ENCODE measurements around the gene GOLT1B. TPM values are rescaled to one million over a fixed set of nuclear protein-coding genes. Genes with fewer than 3 reads are reported as not detected.

The GOLT1B gene
- total RNA-seq, 1 donor from 2014 or later: 52.8 TPM

DNA sequence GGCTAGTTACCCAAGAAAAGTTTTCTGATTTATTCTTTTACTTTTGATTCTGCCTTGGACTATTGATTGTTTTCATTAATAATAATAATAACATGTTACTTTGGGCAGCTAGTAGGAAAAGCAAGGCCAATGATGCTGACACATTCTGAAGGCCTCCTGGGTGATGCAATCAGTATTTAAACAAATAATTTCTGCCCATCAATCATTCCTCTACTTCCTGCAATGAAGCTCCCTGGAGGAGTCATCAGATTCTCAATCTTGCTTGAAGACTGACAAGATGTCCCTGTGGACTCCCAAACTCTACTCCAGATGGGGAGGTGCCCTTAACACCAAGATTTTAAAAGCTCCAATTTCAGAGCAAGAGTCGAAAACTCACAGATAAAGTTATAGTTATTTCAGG, 24.5 kb downstream of the GOLT1B start, which contains the start of gene SPX:
Gene SPX (plus strand): TSS at position 244 of the 400 bp plus-strand sequence. CDS start 177 bp downstream, outside the sequence.
- DNase-seq (ENCODE audit: low read depth): peak; percentile 9
- Histone ChIP-seq H3K36me3 (ENCODE audit: control insufficient read depth, insufficient read depth, low read length) (no peaks in the 10 kb centered on the region), H3K27me3 (ENCODE audit: control insufficient read depth, insufficient read depth, low read length) (no peaks in the 10 kb centered on the region), H3K4me3 (ENCODE audit: low read depth, low read length) (peak within 1 kb of the TSS; percentile 68)
- TF ChIP-seq, protein P1, sequence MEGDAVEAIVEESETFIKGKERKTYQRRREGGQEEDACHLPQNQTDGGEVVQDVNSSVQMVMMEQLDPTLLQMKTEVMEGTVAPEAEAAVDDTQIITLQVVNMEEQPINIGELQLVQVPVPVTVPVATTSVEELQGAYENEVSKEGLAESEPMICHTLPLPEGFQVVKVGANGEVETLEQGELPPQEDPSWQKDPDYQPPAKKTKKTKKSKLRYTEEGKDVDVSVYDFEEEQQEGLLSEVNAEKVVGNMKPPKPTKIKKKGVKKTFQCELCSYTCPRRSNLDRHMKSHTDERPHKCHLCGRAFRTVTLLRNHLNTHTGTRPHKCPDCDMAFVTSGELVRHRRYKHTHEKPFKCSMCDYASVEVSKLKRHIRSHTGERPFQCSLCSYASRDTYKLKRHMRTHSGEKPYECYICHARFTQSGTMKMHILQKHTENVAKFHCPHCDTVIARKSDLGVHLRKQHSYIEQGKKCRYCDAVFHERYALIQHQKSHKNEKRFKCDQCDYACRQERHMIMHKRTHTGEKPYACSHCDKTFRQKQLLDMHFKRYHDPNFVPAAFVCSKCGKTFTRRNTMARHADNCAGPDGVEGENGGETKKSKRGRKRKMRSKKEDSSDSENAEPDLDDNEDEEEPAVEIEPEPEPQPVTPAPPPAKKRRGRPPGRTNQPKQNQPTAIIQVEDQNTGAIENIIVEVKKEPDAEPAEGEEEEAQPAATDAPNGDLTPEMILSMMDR (IDR thresholded peaks at IDR 0.05; ENCODE audit: insufficient read depth, low read length, poor library complexity, severe bottlenecking): no peak

DNA sequence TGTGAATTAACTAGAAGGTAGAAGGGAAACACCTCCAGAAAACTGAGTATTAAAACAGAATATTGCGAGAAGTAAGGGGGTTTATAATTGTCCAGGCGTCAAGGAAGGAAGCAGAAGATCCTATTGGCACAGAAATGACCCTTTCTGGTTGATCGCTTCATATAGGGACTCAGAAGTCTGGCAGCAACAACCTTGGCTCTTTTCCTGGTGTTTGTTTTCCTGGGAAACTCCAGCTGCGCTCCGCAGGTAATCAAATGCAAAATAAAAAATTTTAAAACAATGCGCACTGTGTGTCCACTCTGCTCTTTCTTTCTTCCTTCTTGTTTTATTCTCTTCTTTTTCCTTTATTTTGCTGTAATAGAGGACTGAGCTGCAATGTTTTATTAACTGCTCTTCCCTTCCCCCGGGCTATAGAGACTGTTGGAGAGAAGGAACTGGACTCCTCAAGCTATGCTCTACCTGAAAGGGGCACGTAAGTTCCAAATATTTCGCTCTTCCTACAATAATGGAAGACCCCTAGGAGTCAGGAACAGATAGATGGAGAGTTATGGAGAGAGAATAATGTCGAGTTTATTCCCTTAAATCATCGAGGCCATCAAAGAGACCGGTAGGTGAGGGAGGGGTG, 25.2 kb downstream of the GOLT1B start:
- H3K4me3 ChIP-seq (ENCODE audit: low read depth, low read length): peak overlapping the region; percentile 68
- H3K27me3 ChIP-seq (ENCODE audit: control insufficient read depth, insufficient read depth, low read length): no peaks in the 10 kb centered on the region
- DNase-seq (ENCODE audit: low read depth): no peak
- TF ChIP-seq, protein P1 (IDR thresholded peaks at IDR 0.05; ENCODE audit: insufficient read depth, low read length, poor library complexity, severe bottlenecking): no peak
- no peaks in the 10 kb centered on the region for H3K36me3 ChIP-seq (ENCODE audit: control insufficient read depth, insufficient read depth, low read length)

DNA sequence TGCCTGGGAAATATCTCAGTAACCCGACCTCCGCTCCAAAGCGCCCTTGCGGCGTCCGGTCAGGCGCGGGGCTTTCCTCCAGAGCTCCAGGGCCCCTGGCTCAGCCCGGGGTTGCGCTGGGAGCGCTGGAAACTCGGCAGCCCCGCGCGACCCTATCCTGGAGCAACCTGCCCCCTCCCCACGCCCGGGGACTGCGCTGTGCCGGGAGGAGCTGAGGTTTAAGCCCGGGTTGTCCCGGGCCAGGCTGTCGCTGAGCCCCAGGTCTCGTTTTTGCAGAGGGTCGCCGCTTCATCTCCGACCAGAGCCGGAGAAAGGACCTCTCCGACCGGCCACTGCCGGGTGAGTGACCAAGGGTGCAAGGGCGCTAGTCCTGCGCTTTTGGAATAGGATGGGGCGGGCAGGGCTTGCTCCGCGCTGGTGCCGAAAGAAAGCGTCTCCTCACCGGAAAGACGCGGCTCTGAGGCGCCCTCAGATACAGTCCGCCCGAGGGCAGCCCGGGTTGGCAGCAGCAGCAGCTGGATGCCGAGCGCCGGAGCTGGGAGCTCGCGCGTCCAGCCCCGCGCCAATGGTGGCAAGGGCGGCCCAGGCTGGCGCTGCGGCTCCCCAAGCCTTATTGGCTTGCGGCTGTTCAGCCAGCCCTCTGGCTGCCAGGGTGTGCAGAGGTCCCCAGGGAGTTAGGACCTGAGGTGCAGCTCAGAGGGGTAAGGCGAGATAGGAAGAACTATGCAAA, 26.0 kb downstream of the GOLT1B start:
- TF ChIP-seq, protein P1 (IDR thresholded peaks at IDR 0.05; ENCODE audit: insufficient read depth, low read length, poor library complexity, severe bottlenecking): peak; percentile 4
- peak overlapping the region; percentile 68 for H3K4me3 ChIP-seq (ENCODE audit: low read depth, low read length)
- H3K27me3 ChIP-seq (ENCODE audit: control insufficient read depth, insufficient read depth, low read length): no peaks in the 10 kb centered on the region
- peak; percentile 16 for DNase-seq (ENCODE audit: low read depth)
- H3K36me3 ChIP-seq (ENCODE audit: control insufficient read depth, insufficient read depth, low read length): no peaks in the 10 kb centered on the region

DNA sequence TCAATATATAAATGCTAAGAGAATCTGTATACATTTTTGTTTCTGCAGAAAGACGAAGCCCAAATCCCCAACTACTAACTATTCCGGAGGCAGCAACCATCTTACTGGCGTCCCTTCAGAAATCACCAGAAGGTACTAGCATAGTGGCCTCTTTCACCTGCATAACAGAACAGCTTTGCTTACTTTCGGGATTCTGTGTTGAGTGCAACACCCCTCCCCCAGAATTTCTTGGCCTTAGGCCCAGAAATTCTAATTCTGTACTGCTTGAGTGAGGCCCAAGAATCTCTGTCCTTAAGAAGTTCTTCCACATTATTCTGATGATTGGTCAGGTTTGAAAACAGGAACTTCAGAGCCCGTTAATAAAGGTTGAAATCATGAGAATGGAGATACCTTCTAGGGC, 27.4 kb downstream of the GOLT1B start:
- peak; percentile 34 for DNase-seq (ENCODE audit: low read depth)
- TF ChIP-seq, protein P1 (IDR thresholded peaks at IDR 0.05; ENCODE audit: insufficient read depth, low read length, poor library complexity, severe bottlenecking): no peak
- no peaks in the 10 kb centered on the region for H3K36me3 ChIP-seq (ENCODE audit: control insufficient read depth, insufficient read depth, low read length)
- H3K4me3 ChIP-seq (ENCODE audit: low read depth, low read length): no peak overlapping the region
- no peaks in the 10 kb centered on the region for H3K27me3 ChIP-seq (ENCODE audit: control insufficient read depth, insufficient read depth, low read length)

DNA sequence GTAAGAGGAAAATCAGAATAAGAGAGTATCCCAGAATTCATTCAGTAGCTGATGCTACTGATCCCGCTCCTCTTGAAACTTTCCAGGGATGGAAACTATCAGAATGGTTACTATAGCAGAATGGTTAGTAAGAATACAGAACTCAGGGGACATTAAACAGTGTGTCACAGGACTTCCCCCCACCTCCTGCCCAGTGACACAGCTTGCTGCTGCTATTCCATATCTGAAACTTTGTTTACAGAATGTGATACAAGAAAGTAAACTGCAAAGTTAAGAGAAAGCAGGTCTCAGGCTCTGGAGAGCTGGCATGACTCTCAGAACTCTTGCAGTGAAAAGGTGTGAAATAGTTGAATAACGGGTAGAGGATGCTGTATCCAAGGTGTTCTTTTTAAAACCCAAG, 27.9 kb downstream of the GOLT1B start:
- Histone ChIP-seq H3K27me3 (ENCODE audit: control insufficient read depth, insufficient read depth, low read length) (no peaks in the 10 kb centered on the region), H3K36me3 (ENCODE audit: control insufficient read depth, insufficient read depth, low read length) (no peaks in the 10 kb centered on the region), H3K4me3 (ENCODE audit: low read depth, low read length) (no peak overlapping the region)
- TF ChIP-seq, protein P1 (IDR thresholded peaks at IDR 0.05; ENCODE audit: insufficient read depth, low read length, poor library complexity, severe bottlenecking): no peak
- DNase-seq (ENCODE audit: low read depth): no peak
